ENCODE data around the gene ESYT2.

GRCh38 chr7:158742065-158742821, 87.1 kb downstream of the ESYT2 start:
- TF ChIP-seq YY1 (IDR thresholded peaks at IDR 0.05; ENCODE audit: insufficient read depth, insufficient read length), result no peak
- TF ChIP-seq SUZ12 (IDR thresholded peaks at IDR 0.05; ENCODE audit: extremely low read depth, insufficient read depth, insufficient read length), result no peak
- no peak for TF ChIP-seq ZNF274 (IDR thresholded peaks at IDR 0.05; ENCODE audit: low read depth, low read length)
